ENCODE results near the gene CLCF1.

Gene CLCF1

DNA sequence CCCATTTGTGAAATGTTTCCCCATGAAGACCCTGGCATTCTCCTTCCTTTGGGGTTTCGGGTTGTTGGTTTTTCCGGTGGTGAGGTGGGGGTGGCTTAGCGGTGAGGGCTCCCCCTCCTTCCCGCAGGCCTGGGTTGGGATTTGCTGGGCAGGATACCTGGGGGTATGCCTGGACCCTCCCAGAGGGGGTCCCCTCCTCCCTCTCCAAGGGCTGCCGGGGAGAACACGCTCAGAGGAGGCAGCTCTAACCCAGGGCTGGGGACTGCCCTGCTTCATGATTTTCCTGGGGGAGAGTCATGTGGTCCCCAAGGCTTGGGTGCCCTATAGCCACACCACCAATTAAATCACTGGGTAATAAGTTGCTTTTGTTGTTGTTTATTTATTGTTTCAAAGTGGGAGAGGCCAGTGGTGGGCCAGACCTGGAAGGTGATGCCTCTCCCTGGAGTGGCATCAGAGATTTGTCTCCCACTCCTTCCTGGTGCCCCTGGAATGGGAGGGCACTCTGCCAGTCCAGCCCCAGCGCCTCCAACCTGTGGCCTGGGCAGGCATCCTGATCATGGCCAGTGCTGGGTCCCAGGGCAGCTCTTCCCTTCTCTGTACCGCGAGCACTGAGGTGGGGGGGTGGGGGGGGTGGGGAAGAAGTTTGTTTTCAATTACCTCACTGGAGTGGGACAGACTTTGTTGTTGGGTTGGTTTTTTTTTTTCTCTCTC is 1.3 kb upstream of the CLCF1 start:
- DNase-seq (ENCODE audit: low spot score) = no peak

DNA sequence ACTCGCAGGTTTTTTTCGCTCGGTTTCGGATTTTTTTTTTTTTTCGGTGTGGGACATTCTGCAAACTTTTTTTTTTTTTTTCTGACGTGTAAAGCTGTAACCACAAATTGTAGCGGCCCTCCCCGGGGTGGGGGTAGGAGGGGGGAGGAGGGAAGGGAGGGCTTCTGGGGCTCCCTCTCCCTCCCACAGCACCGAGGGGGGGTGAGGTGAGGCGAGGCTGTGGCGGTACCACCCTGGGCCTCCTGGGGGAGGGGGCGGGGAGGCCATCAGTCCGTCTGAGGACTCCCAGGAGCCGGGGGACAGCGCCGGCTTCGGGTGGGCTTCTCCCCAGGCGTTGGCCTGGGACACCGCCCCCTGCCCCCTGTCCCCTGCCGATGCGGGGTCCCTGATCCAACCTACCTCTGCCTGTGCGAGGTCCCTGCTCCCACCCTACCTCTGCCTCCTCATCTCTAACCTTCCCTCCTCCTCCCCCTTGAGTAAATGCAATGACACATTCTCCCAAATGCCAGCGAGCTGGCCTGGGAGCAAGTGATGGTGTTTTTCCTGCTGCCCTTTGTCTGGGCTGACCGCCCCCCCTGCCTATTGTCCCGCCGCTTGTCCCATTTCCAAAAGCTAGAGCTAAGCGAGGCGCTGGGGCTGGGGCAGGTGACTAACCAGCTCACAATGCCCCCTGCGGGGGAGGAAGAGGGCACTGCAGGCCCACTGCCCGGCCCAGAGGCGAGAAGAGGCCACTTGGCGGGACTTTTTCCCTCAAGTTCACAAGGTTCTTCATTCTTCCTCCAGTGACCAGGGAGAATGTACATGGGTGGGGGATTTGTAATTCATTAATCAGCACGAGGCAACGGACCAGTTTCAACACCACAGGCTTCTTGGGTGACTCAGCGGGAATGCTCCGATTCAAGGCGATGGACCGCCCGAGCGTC is 511 bp upstream of the CLCF1 start:
- peak; percentile 94 for DNase-seq (ENCODE audit: low spot score)

DNA sequence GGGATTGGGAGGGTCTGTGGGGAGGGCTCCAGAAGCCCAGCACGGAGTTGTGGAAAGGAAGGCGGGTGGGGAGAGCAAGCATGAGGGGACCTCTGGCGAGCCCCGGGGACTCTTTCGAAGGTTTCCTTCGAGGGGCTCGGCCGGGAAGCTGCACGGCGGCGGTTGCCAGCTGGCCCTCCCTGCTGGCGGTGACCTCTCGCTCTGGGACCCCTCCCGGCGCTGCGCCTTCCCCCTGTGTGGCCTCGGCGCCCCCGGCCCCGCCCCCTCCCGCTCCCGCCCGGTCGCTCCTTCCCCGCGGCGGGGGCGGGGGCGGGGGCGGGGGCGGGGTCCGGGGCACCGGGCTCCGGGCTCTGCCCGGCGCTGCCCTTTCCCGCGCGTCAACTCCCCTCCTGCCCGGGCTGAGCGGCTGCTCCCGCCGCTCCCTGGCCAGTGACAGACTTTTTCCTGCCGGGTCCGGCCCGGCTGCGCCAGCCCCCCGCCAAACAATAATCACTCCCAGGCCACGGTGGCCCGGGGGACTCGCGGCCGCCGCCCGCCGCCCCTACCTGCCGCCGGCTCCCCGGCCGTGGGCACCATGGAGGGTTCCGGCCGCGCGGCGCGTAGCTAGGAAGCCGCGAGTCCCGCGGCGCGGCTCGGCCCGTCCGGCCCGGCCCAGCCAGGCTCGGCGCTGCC is 941 bp downstream of the CLCF1 start:
- DNase-seq (ENCODE audit: low spot score) = no peak

DNA sequence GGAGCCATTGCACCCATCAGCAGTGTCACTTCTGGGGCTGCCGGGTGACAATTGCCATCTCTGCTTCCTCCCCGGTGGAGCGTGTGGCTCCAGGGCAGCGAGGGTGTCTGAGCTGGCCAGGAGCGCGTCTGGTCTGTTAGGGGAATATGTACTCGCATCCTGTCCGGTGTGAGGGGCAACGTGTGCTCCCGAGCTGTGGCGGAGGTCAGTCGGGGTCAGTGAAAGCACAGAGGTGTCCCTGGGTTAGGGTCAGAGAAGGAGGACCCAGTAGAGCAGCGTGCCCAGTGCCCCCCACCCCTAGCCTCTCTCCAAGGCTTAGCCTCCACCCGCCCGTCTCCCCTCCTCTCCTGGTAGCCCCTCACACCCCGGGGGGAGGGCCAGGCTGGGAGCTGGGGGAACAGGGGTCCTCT is 1.5 kb downstream of the CLCF1 start:
- DNase-seq (ENCODE audit: low spot score) = no peak

DNA sequence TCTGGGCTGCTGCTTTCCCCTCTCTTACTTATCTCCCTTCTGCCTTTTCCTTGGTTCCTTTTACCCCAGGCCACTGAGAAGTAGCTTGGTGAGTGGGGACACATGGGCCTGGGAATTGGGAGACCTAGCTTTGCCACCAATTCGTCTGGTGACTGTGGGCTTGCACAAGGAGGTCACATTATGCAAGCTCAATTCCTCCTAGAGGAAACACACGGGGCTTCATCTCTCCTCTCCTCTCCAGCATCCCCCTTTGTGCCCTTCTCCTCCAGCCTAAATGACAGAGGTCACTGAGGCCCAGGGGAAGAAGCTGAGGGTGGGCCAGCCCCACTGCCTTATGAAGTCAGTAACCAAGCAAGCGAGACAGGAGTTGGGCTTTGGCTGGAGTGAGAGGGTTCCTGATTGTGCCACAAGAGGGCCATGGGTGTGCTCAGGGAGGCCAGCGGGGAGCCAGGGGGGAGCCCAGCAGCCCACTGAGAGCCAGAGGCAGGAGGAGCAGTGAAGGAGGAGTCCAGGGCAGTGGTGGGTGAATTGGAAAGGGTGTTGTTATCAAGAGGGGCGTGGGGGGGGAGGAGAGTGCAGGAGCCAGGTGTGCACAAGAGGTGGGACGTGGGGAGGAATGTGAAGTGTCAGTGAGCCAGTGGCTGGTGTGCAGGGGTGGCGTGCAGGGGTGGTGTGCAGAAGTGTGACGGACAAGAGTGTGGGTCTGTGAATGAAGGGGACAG is 2.0 kb downstream of the CLCF1 start:
- peak; percentile 83 for DNase-seq (ENCODE audit: low spot score)

DNA sequence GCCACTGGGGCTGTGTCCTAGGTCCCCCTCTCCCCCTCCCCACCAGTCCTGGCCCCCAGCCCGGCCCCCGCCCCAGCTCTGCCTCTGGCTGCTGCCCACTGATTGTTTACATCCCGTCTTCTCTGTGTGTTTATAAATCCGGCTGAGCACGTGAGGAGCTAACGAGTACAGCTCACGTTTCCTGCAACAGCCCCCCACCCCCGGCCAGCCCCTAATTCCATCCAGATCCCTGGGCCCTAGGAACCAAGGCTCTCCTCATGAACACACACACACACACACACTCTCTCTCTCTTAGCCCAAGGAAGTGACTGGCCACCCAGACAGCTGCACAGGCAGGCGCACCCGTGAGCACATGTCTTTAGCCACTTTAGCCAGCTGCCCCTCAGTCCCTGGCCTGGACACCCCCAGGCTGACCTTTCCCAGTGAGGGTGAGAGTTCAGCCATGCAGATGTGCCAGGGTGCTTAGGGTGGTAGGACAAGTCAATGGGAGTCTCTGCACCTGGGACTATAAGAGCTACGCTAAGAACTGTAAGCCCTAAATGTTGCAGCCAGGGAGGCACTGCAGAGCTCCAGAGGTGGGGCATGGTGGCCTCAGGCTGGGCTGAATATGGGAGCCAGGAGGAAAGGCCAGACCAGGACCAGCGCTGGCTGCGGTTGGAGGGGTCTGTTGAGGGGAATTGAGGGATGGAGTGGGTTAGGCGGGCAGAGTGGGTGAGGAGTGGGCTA is 2.9 kb downstream of the CLCF1 start:
- peak; percentile 67 for DNase-seq (ENCODE audit: low spot score)

DNA sequence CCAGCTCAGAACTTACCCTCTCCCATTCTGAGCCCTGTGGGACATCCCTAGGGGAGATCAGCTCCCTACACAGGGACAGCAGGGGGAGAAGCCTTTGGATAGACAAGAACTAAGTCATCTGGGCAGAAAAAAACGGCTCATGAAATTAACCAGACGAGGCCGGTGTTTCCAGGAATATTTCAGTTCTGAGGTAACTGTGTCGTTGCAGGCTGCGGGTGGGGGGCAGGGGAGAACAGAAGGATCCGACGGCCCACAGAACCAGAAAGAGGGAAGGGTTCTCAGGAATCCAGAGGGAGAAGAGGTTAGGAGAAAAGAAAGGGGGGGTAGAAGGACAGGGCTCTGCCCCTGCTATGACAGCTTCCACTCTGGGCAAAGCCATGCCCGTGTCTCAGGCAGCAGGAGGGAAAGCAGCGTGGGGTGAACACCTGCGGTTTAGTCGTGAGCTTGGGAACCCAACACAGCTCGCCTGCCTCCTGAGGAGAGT is 3.6 kb downstream of the CLCF1 start:
- DNase-seq (ENCODE audit: low spot score) = peak; percentile 56

DNA sequence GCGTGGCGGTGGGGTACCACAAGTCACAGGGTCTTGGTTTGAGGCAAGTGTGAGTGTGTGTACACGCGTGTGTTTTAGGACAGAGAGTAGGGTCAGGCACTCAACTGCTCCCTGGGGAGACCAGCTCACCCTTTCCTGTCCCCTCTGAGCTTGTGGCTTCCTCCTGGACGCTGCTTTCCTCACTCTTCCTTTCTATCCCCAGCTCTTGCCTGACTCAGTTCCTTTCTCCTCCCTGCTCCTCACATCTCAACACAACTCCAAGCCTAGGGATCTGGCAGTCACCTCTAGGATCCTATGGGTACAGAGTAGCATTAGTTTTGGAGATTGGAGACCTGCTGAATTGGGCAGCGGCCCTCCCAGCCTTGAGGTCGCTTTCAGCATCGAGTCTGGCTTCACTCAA is 4.1 kb downstream of the CLCF1 start:
- DNase-seq (ENCODE audit: low spot score) = no peak

DNA sequence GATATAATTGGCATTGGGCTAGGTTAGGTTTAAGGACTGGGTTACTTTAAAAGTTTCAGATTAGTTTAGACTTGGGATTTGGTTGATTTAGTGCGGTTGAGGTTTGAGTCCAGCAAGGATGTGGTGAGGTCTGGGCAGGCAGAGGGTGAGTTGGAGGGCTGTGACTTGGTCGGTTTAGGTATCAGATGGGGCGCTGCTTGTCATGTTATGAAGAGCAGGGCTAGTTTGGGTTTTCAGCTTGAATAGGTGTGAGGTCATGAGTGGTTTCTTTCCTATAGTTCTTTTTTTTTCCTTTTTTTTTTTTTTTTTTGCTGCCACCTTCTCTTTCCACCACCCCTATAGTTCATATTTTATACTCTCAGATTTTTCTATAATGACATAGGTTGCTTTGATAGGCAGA is 4.8 kb downstream of the CLCF1 start:
- no peak for DNase-seq (ENCODE audit: low spot score)

DNA sequence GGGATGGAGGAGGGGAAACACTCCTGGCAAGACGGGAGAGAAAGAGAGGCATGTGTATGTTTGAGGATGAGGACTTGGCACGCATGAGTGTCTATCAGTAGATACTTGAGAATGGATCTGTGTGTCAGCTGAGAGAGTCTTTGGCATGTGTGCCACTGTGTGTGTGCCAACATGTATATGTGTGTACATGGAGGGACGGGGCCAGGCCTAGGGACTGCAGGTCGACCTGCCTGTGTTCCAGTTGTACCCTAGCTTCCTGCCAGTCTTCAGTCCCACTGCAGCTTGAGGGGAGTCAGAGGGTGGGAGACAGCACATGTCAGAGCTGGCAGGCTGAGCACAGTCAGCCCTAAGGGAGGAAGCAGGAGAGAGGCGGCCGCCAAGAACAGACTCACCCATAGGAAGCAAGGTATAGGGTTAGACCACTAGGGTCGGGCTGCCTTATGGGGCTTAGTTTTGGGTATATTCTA is 5.6 kb downstream of the CLCF1 start:
- DNase-seq (ENCODE audit: low spot score) = no peak

DNA sequence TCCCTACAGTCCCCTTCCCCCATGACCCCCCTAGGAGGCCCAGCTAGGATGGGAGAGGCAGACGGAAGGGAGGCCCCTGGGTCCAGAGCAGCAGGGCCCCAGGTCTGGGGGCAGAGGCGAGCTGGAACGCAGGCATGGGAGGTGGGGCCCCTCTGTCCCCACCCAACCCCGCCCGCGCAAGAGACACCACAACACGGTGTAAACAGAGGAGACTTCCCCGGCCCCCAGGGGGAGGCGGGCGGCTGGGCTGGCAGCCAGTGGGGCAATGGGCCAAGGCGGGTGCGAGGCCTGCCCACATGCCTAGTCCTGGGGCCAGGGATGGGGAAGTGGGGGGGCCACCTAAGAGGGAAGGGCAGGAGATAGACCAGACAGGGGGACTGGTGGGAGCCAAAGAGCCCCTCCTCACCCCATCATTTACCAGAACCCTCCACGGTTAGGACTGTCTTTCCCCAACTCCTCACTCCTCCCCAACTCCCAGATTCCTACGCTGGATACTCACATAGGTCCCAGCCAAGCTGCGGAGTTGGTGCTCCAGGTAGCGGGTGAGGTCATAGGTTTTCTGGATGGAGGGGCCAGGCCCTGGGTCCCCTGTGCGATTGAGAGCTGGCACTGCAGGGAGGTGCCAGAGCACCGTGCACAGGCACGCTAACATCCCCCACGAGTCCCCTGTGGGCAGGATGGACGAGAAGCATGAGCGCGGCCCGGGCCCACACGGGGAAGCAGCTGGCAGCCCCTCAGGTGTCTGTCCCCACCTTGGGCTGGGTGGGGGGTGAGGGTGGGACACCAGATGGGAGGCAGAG is 6.2 kb downstream of the CLCF1 start:
- no peak for DNase-seq (ENCODE audit: low spot score)

DNA sequence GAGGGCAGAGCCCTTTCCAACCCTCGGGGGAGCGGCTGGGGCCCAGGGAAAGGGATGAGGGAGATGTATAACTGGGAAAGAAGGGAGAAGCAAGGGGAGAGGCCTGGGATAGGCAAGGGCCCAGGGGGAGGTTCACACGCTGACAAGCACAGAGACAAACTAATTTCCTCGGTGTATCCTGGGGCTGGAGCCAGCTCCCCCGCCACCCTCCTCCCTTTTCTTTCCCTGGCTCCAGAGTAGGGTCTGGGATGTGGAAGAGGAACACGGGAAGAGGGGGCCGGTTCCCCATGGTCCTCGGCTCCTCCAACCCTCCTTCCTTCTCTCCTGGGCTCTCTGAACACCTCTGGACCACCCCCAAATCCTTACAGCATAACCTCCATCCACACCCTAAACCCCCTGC is 6.9 kb downstream of the CLCF1 start:
- DNase-seq (ENCODE audit: low spot score) = no peak

DNA sequence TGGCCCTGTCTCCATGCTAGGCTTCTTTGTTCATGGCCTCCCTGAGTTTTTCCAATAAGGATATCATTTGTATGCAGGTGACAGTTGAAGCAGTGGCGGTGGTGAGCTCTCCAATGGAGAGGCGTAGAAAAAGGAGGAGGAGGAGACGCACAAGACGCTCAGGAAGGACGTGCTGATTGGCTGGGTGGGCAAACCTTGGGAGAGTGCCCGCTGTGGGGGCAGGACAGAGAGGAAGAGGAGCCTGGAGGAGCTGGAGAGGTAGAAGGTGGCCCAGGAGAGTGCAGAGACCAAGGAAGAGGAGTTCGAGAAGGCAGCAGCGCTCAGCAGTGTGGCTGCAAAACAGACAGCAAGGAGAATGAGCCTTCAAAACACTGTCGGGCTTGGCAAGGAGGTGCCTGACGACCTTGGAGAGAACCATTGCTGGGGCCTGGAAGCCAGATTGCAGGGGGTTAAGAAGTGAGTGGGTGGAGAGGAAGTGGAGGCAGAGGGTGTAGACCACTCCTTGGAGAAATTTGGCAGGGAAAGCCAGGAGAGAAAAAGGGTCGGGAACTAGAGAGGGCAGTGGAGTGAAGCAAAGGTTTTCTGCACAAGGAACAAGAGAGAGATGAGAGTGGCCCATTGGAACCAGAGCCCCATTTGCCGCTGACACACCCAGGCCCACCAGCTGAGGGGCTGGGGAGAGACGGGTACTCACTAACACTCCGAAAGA is 7.5 kb downstream of the CLCF1 start:
- no peak for DNase-seq (ENCODE audit: low spot score)

DNA sequence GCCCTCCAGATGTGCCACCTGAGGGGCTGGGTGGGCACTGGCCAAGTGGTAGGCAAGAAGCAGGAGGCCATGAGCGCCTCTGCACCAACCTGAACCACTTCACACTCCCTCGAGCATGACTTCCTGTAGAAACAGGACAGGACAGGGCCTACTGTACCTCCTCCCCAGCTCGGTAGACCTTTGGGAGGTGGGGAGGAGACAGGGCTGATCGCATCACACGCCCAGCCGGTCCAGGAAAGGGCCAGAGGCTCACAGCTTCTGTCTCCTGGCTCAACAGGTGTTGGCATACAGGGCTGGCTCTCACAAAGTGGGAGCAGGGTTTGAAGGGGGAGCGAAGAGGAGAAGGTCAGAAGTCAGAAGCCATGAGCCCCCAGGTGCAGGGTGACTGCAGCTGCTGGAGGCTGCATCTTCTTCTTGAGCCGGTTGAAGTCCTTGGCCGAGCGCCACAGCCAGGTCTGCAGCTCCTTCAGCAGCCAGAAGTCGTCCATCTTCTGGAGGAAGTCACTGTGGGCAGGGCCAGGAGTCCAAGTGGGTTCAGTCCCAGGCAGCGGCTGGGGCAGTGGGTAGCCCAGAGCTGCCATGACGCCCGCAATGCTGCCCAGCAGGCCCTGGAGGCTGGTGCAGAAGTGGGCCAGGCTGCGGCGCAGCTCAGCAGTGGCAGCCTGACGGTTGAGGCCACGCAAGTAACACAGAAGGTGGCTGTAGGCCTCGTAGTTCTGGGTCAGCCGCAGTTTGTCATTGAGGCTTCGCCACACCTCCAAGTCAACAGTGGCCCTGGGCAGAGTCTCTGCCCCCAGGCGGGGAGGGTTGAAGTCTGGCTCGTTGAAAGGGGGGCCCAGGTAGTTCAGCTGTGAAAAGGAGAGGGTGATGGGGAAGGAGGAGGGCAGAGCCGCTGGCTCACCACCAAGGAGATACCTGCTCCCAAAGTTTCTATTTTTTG is 8.3 kb downstream of the CLCF1 start:
- no peak for DNase-seq (ENCODE audit: low spot score)

DNA sequence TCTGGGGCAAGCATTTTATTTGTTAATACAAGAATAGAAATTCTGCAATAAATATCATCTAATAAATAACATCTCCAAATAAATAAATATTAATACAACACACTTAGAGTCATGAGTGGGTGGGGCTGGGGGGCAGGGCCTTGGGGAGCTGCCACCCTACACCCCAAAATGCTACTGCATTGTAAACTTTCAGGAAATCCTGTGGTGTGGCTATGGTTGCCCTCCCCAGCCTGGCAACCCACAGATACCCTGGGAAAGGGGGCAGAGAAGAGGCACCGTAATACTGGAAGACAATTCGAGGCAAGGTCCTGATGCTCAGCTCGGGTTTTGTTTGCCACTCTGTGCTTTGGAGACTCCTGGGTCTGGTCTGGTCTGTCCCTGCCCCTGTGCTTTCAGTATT is 9.2 kb downstream of the CLCF1 start:
- DNase-seq (ENCODE audit: low spot score) = no peak

DNA sequence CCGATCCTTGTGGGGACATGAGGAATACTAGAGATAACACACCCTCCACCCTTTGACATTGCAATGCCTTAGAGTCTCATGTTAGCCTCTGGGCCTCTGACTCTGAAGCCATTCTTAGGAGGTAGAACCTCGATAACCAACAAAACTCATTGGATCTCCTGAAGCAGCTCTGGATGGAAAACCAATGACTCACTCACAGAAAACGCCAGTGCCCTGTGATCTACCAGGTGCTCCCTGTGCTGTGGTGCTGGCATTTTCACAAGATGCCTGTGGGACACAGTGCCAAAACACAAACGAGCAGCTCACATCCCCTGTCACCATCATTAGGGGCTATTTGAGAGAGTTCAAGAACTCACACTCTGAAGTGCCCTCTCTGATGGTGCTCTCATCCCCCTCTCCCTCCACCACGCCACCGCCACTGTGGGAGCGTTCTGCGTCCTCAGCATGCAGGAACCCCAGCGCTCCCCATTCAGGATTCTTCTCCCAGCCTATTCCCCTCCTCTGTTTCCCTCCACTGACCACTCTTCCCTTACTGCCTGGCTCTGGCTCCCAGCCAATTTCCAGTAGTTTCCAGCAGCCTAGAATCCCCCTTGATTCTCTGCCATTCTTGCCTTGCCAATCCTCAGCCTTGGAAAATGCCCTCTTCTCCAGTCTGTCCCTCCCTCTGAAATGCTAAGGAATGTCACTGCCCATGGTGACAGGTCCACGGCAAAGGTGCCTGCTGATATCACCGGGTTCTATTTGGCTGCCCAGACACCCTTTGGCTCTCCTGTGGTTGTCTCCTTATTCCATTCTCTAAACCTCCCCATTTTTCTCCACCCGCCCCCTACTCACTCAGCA is 15.3 kb downstream of the CLCF1 start:
- DNase-seq (ENCODE audit: low spot score) = no peak

DNA sequence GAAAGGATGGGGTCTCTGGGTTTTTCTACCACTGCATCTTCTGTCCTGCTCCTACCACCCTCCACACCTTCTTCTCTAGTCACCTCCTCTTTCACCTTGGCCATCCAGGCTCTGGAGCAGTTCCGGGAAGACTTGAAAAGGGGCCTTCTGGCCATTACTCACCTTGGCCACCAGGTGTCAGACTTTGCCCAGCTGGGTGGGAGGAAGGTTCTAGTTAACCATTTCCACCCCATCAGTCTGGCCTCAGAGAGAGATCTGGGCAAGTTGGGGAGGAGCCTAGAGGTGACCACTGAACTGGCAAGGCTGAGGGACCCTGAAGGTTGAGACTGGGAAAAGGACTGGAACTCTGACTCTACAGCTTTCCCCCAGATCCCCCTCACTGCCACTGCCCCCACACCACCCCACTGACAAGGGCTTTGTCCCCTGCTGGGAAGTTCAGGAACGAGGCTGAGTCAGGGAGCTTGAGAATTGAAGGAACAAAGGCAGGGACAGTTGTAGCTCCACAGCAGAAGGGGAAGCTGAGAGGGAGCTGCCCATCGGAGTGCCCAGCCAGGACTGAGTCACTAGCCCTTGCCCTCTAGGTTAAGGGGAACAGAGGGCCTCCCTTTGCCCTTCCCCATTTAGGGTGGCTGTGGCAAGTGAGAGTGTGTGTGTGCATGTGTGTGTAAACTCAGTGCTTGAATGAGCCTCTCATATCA is 16.4 kb downstream of the CLCF1 start:
- peak; percentile 85 for DNase-seq (ENCODE audit: low spot score)

Data from hepatic stellate cell (primary cell).